Chondrocyte (in vitro differentiated cells): ENCODE data around the gene PTPRN2. TPM values are rescaled to one million over a fixed set of nuclear protein-coding genes. Genes with fewer than 3 reads are reported as not detected.

Experiments
- DNase-seq: peaks from one replicate; pipeline ENCODE4 v3.0.0; 2021; ENCODE audit warnings: mixed read lengths, low spot score
- H3K27ac Mint-ChIP-seq: one replicate; pipeline ENCODE4 v1.8.0; 2021; ENCODE audit warnings: mild to moderate bottlenecking, moderate library complexity, mixed read lengths; ENCODE audit not compliant: unreplicated experiment
- H3K27me3 Mint-ChIP-seq: 2 replicates; pipeline ENCODE4 v1.8.0; 2021; ENCODE audit warnings: low read depth, mixed read lengths
- H3K36me3 Mint-ChIP-seq: 2 replicates; pipeline ENCODE4 v1.8.0; 2021; ENCODE audit warnings: low read depth, mixed read lengths
- H3K4me1 Mint-ChIP-seq: 2 replicates; pipeline ENCODE4 v1.8.0; 2021; ENCODE audit warnings: low read depth, mild to moderate bottlenecking, mixed read lengths
- H3K4me3 Mint-ChIP-seq: one replicate; pipeline ENCODE4 v1.8.0; 2021; ENCODE audit warnings: mild to moderate bottlenecking, moderate library complexity, mixed read lengths; ENCODE audit not compliant: unreplicated experiment
- H3K9me3 Mint-ChIP-seq: 2 replicates; pipeline ENCODE4 v1.8.0; 2021; ENCODE audit warnings: low read depth, mixed read lengths
- CTCF ChIP-seq: fragments of 200-600 bp; sonication (generic); IDR thresholded peaks from 2 replicates; pipeline ENCODE4 v1.5.0; 2021; ENCODE audit warnings: antibody characterized with exemption, mild to moderate bottlenecking, moderate library complexity
- total RNA-seq: library from RNA; stranded (reverse); gene quantifications from 3 replicates; pipeline ENCODE4 v1.2.1, GENCODE V29; 2021

Gene PTPRN2
- total RNA-seq, 1 donor from 2014 or later, result 0.30 TPM

- H3K4me3 Mint-ChIP-seq, result no peak overlapping the region
- peaks cover 1% of the 10 kb centered on the region for H3K27me3 Mint-ChIP-seq
Measured at GRCh38 chr7:157961731-157962457, 625.7 kb downstream of the PTPRN2 start.

DNA sequence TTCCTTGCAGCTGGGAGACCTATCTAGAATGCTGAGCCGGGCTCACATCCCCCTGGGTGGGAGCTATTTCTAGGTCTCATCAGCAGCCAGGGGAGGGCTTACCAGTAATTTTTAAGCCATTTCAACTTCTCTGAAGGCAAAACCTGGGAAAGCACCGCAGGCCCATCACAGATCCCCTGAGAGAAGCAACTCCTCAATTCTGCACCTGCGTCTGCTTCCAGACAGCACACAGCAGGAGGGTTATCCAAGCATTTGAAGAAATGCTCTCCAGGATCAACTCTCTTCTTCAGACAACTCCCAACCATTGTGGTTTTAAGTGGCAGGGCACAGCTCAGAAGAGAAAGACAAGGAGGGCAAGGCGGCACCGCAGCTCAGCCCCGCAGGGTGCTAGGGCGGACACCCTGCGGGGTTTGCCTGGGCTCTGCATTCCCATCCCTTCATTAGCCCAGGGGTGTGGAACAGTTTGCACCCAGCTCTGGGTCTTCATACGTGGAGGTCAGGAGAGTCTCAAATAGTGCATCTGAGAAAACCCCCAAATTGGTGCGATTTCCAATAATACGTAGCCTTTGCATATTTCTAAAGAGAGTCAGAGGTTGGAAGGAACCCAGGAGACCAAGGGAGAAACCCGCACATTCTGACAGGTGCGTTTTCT is 632.1 kb downstream of the PTPRN2 start:
- Mint-ChIP-seq H3K27ac (no peak overlapping the region), H3K4me3 (no peak overlapping the region), H3K9me3 (peaks cover 33% of the 10 kb centered on the region), H3K4me1 (no peaks in the 10 kb centered on the region), H3K27me3 (no peaks in the 10 kb centered on the region), H3K36me3 (no peaks in the 10 kb centered on the region)
- no peak for DNase-seq
- no peak for TF ChIP-seq CTCF

More at GRCh38 chr7:157961731-157962457, 625.7 kb downstream of the PTPRN2 start:
- Mint-ChIP-seq H3K36me3 (no peaks in the 10 kb centered on the region), H3K27ac (no peak overlapping the region), H3K4me1 (no peaks in the 10 kb centered on the region), H3K9me3 (peaks cover 23% of the 10 kb centered on the region)
- DNase-seq, result peak; percentile 63
- TF ChIP-seq CTCF, result no peak

DNA sequence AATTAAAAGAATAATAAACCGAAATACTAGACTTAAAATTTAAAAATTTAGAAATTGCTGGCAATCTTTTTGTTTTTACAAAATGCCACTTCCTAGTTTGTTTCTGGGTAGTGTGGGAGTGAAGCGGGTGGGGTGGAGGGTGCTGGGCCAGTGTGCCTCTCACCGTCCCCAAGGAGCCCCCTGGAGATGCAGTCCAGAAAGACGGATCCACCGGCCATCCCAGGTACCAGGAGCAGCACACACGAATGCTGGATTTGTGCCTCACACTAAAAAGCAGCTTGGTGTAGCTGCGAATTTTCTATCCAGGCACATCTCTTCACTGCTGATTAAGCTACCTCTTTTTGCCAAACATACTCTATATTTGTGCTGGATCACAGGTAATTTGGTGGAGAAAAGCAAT is 632.7 kb downstream of the PTPRN2 start:
- Mint-ChIP-seq H3K4me1 (no peaks in the 10 kb centered on the region), H3K27ac (no peak overlapping the region), H3K27me3 (no peaks in the 10 kb centered on the region), H3K36me3 (no peaks in the 10 kb centered on the region), H3K4me3 (no peak overlapping the region), H3K9me3 (peaks cover 39% of the 10 kb centered on the region)
- DNase-seq, result peak; percentile 52
- no peak for TF ChIP-seq CTCF

DNA sequence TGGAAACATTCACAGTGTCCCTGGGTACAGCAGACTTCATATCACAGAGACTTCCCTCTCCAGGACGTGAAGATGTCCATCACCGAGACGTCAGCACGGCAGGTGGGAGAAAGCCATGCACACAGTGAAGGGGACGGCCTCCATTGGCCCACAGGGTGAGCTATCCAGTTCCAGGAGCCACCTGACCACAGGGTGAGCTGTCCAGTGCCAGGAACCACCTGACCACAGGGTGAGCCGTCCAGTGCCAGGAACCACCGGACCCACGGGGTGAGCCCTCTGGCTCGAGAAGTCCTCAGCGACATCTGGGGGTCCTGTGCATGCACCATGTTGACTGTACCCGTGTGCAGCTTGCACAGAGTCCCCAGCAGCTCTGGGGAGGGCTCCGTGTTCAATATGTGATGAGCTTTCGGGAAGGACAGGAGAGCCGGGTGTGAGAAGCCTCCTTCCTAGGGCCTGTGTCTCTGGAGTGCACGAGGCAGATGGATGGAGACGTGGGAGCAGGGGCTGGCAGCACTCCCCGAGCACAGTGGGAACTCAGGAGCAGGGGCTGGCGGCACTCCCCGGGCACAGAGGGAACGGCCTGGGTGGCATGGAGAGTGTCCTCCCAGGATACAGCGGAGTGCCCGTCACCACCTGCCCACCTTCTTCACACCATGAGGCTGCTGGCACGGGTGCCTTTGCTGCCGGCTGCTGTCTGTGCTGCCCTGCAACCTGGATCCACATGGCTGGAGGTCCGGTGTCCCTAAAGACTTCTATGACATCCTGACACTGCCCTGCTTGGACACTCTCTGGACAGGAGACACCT is 634.6 kb downstream of the PTPRN2 start:
- TF ChIP-seq CTCF, result no peak
- DNase-seq, result peak; percentile 87
- Mint-ChIP-seq H3K36me3 (no peaks in the 10 kb centered on the region), H3K27me3 (no peaks in the 10 kb centered on the region), H3K4me1 (no peaks in the 10 kb centered on the region), H3K4me3 (no peak overlapping the region), H3K27ac (no peak overlapping the region), H3K9me3 (peaks cover 40% of the 10 kb centered on the region)

DNA sequence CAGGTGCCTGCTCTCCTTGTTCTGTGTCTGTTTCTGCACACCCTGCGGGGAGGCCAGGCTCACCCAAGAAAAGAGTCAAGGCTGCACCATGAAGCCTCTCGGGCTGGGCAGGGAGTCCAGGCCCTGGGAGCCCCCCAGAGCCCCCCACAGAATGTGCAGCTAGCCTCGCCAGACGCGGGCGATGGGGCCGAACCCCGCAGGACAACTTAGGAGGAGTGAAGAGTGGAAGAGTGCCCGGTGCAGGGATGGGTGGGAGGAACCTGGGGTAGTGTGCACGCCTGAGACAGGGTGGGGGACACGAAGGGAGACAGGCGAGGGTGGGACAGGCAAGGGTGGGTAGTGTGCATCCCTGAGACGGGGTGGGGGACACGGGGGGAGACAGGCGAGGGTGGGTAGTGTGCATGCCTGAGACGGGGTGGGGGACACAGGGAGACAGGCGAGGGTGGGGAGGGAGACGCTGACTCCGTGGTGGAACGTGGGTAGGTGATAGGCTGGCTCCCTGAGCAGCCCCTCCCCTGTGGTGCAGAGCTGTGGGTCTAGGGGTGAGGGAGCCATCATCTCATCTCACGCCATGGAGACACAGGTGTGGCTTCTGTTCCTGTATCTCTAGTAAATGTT is 635.5 kb downstream of the PTPRN2 start:
- no peaks in the 10 kb centered on the region for H3K36me3 Mint-ChIP-seq
- no peaks in the 10 kb centered on the region for H3K4me1 Mint-ChIP-seq
- H3K9me3 Mint-ChIP-seq, result peaks cover 40% of the 10 kb centered on the region
- H3K27me3 Mint-ChIP-seq, result no peaks in the 10 kb centered on the region
- no peak for TF ChIP-seq CTCF
- no peak overlapping the region for H3K4me3 Mint-ChIP-seq
- peak; percentile 77 for DNase-seq
- no peak overlapping the region for H3K27ac Mint-ChIP-seq
